NB4 (cell line): ENCODE results near the gene TSPAN5.

Source experiments
- MYC ChIP-seq: IDR thresholded peaks from 2 replicates; pipeline ENCODE4 v1.6.1; 2011; ENCODE audit warnings: low read depth, low read length
- POLR2A ChIP-seq: IDR thresholded peaks from 2 replicates; pipeline ENCODE4 v1.6.1; 2011; ENCODE audit warnings: mild to moderate bottlenecking; ENCODE audit not compliant: insufficient read length; ENCODE audit errors: extremely low read depth
- TF ChIP-seq, protein P1 (sequence below): IDR thresholded peaks from one replicate; pipeline ENCODE4 v1.5.1; 2012; ENCODE audit warnings: low read depth, low read length
- TF ChIP-seq, protein P2 (sequence below): IDR thresholded peaks from 2 replicates; pipeline ENCODE4 v1.6.1; 2011; ENCODE audit warnings: low read depth, low read length

DNA sequence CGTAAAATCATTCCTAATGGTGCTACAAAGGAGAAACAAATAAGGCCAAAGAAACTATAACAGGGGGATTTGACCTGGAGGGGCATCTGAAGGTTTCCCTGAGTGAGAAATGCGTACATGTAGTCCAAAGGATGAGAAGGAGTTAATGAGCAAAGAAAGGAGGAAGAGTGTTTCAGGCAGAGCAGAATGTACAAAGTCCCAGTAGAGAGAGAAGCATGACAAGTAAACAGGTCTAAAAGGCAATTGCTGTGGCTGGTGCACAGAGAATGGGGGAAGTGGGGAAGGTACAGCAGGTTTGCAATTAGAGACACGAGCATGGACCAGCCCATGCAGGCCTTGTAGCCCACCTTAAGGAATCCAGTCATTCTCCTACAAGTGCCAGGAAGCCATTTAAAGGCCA lies 145.5 kb downstream of the TSPAN5 start:
- TF ChIP-seq, protein P1, sequence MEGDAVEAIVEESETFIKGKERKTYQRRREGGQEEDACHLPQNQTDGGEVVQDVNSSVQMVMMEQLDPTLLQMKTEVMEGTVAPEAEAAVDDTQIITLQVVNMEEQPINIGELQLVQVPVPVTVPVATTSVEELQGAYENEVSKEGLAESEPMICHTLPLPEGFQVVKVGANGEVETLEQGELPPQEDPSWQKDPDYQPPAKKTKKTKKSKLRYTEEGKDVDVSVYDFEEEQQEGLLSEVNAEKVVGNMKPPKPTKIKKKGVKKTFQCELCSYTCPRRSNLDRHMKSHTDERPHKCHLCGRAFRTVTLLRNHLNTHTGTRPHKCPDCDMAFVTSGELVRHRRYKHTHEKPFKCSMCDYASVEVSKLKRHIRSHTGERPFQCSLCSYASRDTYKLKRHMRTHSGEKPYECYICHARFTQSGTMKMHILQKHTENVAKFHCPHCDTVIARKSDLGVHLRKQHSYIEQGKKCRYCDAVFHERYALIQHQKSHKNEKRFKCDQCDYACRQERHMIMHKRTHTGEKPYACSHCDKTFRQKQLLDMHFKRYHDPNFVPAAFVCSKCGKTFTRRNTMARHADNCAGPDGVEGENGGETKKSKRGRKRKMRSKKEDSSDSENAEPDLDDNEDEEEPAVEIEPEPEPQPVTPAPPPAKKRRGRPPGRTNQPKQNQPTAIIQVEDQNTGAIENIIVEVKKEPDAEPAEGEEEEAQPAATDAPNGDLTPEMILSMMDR: no peak
- TF ChIP-seq POLR2A (no peak), MYC (no peak)
- TF ChIP-seq, protein P2, sequence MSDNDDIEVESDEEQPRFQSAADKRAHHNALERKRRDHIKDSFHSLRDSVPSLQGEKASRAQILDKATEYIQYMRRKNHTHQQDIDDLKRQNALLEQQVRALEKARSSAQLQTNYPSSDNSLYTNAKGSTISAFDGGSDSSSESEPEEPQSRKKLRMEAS: no peak
